Stimulated activated CD8-positive, alpha-beta memory T cell treated with anti-CD3 and anti-CD28 coated beads, Interleukin-12 subunit alpha, Interleukin-12 subunit beta, amount 100 ng/mL, for 4 hours (primary cell): ENCODE measurements around the gene SNX10.

Source experiments
- DNase-seq: peaks from one replicate; pipeline ENCODE4 v3.0.0-alpha.2; 2020; ENCODE audit warnings: low read depth

Gene SNX10

DNA sequence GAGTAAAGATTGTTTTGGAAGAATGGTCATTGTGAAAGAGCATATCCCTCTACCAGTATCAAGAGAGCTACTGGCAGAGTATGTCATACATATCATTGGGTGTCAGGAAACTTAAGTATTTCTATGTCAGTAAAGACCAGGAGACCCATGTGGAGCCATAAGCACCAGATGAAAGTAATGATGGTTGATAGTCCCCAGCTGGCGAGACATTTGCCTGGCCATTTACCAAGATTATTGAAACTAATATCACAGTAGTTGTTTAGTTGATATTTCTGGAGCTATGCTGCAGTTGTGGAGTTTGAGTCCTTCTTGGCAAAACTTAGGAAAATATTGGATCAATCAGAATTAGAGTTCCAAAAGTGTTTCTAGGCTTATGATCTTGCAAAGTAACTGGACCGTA, 114.8 kb downstream of the SNX10 start:
- no peak for DNase-seq

GRCh38 chr7:26409661-26410547, 118.2 kb downstream of the SNX10 start:
- no peak for DNase-seq

DNA sequence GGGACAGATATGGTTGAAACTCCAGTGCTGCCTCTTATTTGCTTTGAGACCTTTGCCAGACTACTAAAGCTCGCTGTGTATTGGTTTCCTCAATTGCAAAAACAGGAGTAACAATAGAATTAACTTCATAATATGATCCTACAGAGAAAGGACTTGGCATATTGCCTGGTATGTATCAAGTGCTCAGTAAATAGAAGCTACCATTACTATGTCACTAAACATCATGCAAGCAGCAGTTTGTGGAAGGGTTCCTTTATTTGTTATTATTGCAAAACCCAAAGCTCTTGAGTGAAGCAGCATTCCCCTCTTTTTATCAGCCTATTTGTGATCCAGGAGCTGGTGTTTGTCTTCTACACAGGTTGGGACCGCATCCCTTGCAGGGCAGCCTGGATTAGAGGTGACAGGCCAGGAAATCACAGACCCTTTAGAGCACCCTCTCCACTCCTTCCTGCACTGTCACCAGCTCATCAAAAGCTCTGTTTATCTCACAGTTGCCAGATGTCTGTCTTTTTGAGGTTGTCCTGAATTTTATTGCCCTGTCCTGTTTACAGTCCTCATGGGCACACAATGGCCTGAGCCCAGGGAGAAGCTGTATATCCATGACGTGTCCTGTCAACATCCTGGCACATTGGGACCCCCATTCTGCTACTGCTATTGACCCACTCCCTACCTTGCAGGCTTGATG, 121.5 kb downstream of the SNX10 start:
- no peak for DNase-seq

DNA sequence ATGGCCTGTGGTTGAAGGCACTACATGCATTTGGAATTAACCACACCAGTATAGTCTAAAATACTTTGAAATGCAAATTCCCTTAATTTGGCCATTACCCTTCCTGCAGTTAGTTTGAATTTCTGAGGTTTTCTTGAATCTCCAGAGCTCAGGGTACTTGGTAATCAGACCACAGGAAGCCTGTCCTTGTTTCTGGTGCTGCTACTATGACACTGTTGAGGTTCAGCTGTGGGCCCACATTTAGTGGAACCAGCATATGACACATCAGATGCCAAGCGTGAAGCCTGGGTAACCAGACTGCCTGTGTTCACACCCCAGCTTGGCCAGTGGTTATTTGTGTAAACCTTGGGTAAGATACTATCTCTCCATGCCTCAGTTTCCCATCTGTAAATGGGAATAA, 124.3 kb downstream of the SNX10 start:
- DNase-seq = no peak

DNA sequence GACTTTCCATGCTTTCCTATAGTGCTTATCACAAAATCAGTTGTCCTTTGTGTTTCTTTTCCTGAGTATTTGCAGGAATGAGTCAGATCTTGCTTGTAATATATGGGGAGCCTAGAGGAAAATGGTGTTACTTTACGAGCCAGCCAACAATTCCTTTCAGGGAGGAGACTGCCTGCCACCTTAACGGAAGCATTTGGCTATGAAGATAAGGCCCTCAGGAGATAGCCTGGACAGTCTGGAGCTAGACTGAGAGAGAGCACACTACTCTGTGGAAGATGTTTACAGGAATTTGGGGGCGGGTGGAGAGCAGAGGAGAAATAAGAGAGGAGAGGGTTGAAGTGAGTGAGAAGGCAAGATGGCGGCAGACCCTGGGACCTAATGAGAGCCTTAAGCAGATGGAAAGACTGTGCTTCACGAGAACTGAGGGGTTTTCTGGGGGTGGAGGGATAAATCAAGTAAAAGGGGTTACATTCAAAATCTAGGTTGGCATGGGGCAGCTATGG, 126.3 kb downstream of the SNX10 start:
- DNase-seq = no peak

DNA sequence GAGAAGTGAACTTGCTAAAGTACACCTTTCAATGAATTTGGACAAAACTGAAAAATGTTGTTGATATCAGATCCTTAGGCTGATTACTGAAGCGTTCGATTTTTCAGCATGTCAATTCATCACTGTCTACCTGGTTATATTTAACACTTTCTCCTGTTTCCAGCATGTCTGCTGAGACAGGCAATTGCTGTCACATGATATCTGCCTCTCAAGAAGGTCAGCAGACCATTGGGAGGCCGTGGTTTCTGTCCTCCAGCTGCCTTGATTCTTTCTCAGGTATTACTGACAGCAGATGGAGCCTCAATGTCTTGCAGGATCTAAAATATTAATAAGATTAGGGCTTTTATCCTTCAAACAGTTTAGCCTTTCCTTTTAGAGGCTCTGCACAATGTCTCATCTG, 127.5 kb downstream of the SNX10 start:
- no peak for DNase-seq

- DNase-seq = no peak
Observed at GRCh38 chr7:26420422-26421019, 128.9 kb downstream of the SNX10 start.

GRCh38 chr7:26422761-26423160, 131.1 kb downstream of the SNX10 start:
- no peak for DNase-seq

GRCh38 chr7:26423436-26423835, 131.8 kb downstream of the SNX10 start:
- DNase-seq = no peak
